Measurements from ENCODE around the gene CCNQ.

Gene CCNQ

GRCh38 chrX:153602601-153603000 is 3.7 kb upstream of the CCNQ start:
- Mint-ChIP-seq H3K4me3 (no peak overlapping the region), H3K9me3 (no peaks in the 10 kb centered on the region), H3K27ac (peak overlapping the region; percentile 37), H3K27me3 (peaks cover 24% of the 10 kb centered on the region), H3K4me1 (peaks cover 53% of the 10 kb centered on the region), H3K36me3 (peaks cover 13% of the 10 kb centered on the region)
- CTCF ChIA-PET = no interaction called here
- DNase-seq = no peak

GRCh38 chrX:153601511-153602110 is 2.7 kb upstream of the CCNQ start:
- H3K36me3 Mint-ChIP-seq = peaks cover 19% of the 10 kb centered on the region
- peaks cover 63% of the 10 kb centered on the region for H3K4me1 Mint-ChIP-seq
- CTCF ChIA-PET = interaction anchor here (2.3 kb wide), 1 partner anchor 8 kb away, joined by 19 read pairs; no protein-coding TSS in a partner anchor
- H3K4me3 Mint-ChIP-seq = peak overlapping the region; percentile 24
- peaks cover 16% of the 10 kb centered on the region for H3K27me3 Mint-ChIP-seq
- no peak overlapping the region for H3K27ac Mint-ChIP-seq
- DNase-seq = no peak
- H3K9me3 Mint-ChIP-seq = no peaks in the 10 kb centered on the region

- Mint-ChIP-seq H3K4me3 (peak overlapping the region; percentile 92), H3K9me3 (no peaks in the 10 kb centered on the region), H3K36me3 (peaks cover 20% of the 10 kb centered on the region), H3K4me1 (peaks cover 66% of the 10 kb centered on the region), H3K27me3 (peaks cover 11% of the 10 kb centered on the region), H3K27ac (no peak overlapping the region)
- no peak for DNase-seq
- CTCF ChIA-PET = interaction anchor here (0.9 to 2.3 kb wide), 3 partner anchors 9 to 61 kb away, joined by 4 to 19 read pairs (median 5); no protein-coding TSS in a partner anchor
These were observed 2.0 kb upstream of the CCNQ start for GRCh38 chrX:153600921-153601320.

- Mint-ChIP-seq H3K27me3 (peaks cover 6% of the 10 kb centered on the region), H3K4me1 (peaks cover 66% of the 10 kb centered on the region), H3K36me3 (peaks cover 24% of the 10 kb centered on the region), H3K9me3 (no peaks in the 10 kb centered on the region), H3K4me3 (peak overlapping the region; percentile 92), H3K27ac (peak overlapping the region; percentile 89)
- CTCF ChIA-PET = interaction anchor here (0.9 to 2.3 kb wide), 3 partner anchors 10 to 62 kb away, joined by 4 to 19 read pairs (median 5); no protein-coding TSS in a partner anchor
- DNase-seq = peak; percentile 43
These were observed 1.1 kb upstream of the CCNQ start for GRCh38 chrX:153600032-153600373.

GRCh38 chrX:153599192-153600031 is 473 bp upstream of the CCNQ start:
- Mint-ChIP-seq H3K27ac (peak overlapping the region; percentile 89), H3K4me3 (peak overlapping the region; percentile 92), H3K4me1 (peaks cover 60% of the 10 kb centered on the region), H3K27me3 (peaks cover under 1% of the 10 kb centered on the region), H3K9me3 (no peaks in the 10 kb centered on the region), H3K36me3 (peaks cover 24% of the 10 kb centered on the region)
- DNase-seq = peak; percentile 90
- CTCF ChIA-PET = interaction anchor here (0.6 to 2.3 kb wide), 4 partner anchors 10 to 129 kb away, joined by 3 to 19 read pairs (median 4); partner anchors contain the start of gene HAUS7

- Mint-ChIP-seq H3K36me3 (peaks cover 24% of the 10 kb centered on the region), H3K9me3 (no peaks in the 10 kb centered on the region), H3K27me3 (no peaks in the 10 kb centered on the region), H3K4me1 (peaks cover 42% of the 10 kb centered on the region), H3K4me3 (peak overlapping the region; percentile 84), H3K27ac (peak overlapping the region; percentile 49)
- no peak for DNase-seq
- CTCF ChIA-PET = no interaction called here
These were observed 1.8 kb downstream of the CCNQ start for GRCh38 chrX:153596981-153597750.

GRCh38 chrX:153595859-153596857 is 2.8 kb downstream of the CCNQ start:
- DNase-seq = no peak
- CTCF ChIA-PET = interaction anchor here (0.6 kb wide), 1 partner anchor 13 kb away, joined by 3 read pairs; no protein-coding TSS in a partner anchor
- Mint-ChIP-seq H3K9me3 (no peaks in the 10 kb centered on the region), H3K4me1 (peaks cover 33% of the 10 kb centered on the region), H3K27me3 (no peaks in the 10 kb centered on the region), H3K4me3 (no peak overlapping the region), H3K36me3 (peaks cover 21% of the 10 kb centered on the region), H3K27ac (no peak overlapping the region)

- CTCF ChIA-PET = interaction anchor here (0.6 kb wide), 1 partner anchor 14 kb away, joined by 3 read pairs; no protein-coding TSS in a partner anchor
- no peaks in the 10 kb centered on the region for H3K9me3 Mint-ChIP-seq
These were observed 3.6 kb downstream of the CCNQ start for GRCh38 chrX:153595387-153595786.

GRCh38 chrX:153593811-153594500 is 5.0 kb downstream of the CCNQ start:
- CTCF ChIA-PET = no interaction called here

More at GRCh38 chrX:153595387-153595786, 3.6 kb downstream of the CCNQ start:
- Mint-ChIP-seq H3K4me1 (peaks cover 27% of the 10 kb centered on the region), H3K27me3 (no peaks in the 10 kb centered on the region), H3K36me3 (peaks cover 19% of the 10 kb centered on the region), H3K4me3 (no peak overlapping the region), H3K27ac (no peak overlapping the region)
- DNase-seq = no peak

GRCh38 chrX:153592966-153593688 is 5.8 kb downstream of the CCNQ start:
- peaks cover 18% of the 10 kb centered on the region for H3K4me1 Mint-ChIP-seq
- no peak for DNase-seq

More at GRCh38 chrX:153593811-153594500, 5.0 kb downstream of the CCNQ start:
- Mint-ChIP-seq H3K27ac (no peak overlapping the region), H3K36me3 (peaks cover 20% of the 10 kb centered on the region), H3K27me3 (no peaks in the 10 kb centered on the region), H3K4me3 (no peak overlapping the region), H3K4me1 (peaks cover 20% of the 10 kb centered on the region), H3K9me3 (no peaks in the 10 kb centered on the region)
- no peak for DNase-seq

GRCh38 chrX:153592091-153592833 is 6.7 kb downstream of the CCNQ start:
- no peak for DNase-seq
- peaks cover 10% of the 10 kb centered on the region for H3K4me1 Mint-ChIP-seq
- H3K9me3 Mint-ChIP-seq = no peaks in the 10 kb centered on the region
- CTCF ChIA-PET = interaction anchor here (1.1 kb wide), 1 partner anchor 54 kb away, joined by 4 read pairs; no protein-coding TSS in a partner anchor
- no peak overlapping the region for H3K4me3 Mint-ChIP-seq
- H3K27ac Mint-ChIP-seq = no peak overlapping the region
- no peaks in the 10 kb centered on the region for H3K27me3 Mint-ChIP-seq
- peaks cover 29% of the 10 kb centered on the region for H3K36me3 Mint-ChIP-seq

More at GRCh38 chrX:153592966-153593688, 5.8 kb downstream of the CCNQ start:
- peaks cover 24% of the 10 kb centered on the region for H3K36me3 Mint-ChIP-seq
- H3K4me3 Mint-ChIP-seq = no peak overlapping the region
- CTCF ChIA-PET = interaction anchor here (1.1 kb wide), 1 partner anchor 53 kb away, joined by 4 read pairs; no protein-coding TSS in a partner anchor
- H3K9me3 Mint-ChIP-seq = no peaks in the 10 kb centered on the region
- no peak overlapping the region for H3K27ac Mint-ChIP-seq
- no peaks in the 10 kb centered on the region for H3K27me3 Mint-ChIP-seq
